ENCODE measurements around the gene NOS1. TPM values are rescaled to one million over a fixed set of nuclear protein-coding genes. Genes with fewer than 3 reads are reported as not detected.

Gene NOS1
- total RNA-seq, 1 donor: not detected

DNA sequence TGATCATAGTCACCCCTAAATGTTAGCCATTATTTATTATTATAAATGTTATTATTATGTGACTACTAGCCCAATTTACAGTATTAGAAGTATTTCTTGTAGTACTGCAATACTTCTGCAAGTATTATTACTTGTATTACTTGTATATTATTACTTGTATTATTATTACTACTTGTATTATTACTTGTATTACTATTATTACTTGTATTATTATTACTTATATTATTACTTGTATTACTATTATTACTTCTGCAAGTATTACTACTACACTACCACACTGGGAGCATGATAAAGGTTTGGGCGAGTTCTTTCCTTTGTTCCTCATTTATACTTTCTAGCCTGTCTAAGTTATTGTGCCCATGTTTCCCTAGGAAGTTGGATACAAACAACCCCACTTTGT lies 67.9 kb downstream of the NOS1 start:
- H3K4me3 ChIP-seq (ENCODE audit: low read depth, low read length): no peak overlapping the region
- TF ChIP-seq, protein P1, sequence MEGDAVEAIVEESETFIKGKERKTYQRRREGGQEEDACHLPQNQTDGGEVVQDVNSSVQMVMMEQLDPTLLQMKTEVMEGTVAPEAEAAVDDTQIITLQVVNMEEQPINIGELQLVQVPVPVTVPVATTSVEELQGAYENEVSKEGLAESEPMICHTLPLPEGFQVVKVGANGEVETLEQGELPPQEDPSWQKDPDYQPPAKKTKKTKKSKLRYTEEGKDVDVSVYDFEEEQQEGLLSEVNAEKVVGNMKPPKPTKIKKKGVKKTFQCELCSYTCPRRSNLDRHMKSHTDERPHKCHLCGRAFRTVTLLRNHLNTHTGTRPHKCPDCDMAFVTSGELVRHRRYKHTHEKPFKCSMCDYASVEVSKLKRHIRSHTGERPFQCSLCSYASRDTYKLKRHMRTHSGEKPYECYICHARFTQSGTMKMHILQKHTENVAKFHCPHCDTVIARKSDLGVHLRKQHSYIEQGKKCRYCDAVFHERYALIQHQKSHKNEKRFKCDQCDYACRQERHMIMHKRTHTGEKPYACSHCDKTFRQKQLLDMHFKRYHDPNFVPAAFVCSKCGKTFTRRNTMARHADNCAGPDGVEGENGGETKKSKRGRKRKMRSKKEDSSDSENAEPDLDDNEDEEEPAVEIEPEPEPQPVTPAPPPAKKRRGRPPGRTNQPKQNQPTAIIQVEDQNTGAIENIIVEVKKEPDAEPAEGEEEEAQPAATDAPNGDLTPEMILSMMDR (IDR thresholded peaks at IDR 0.05; ENCODE audit: insufficient read depth, low read depth, low read length): no peak
- no peak for DNase-seq (ENCODE audit: low read depth)

DNA sequence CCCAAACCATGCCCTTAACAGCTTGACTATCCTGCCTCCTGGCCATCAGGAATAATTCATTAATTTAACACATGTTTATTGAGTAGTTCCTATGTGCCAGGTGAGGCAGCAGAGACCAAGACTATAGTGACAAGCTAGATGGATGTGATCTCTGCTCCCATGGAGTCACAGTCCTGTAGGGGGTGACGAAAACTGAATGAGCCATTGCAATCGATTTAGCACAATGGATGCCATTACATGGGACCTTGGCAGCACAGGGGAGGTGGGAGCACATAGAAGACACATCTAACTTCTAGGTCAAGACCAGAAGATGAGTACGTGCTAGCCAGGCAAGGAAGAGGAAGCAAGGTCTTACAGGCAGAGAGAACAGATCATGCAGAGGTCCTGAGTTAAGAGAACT lies 68.7 kb downstream of the NOS1 start:
- TF ChIP-seq, protein P1 (IDR thresholded peaks at IDR 0.05; ENCODE audit: insufficient read depth, low read depth, low read length): no peak
- H3K4me3 ChIP-seq (ENCODE audit: low read depth, low read length): no peak overlapping the region
- DNase-seq (ENCODE audit: low read depth): no peak

DNA sequence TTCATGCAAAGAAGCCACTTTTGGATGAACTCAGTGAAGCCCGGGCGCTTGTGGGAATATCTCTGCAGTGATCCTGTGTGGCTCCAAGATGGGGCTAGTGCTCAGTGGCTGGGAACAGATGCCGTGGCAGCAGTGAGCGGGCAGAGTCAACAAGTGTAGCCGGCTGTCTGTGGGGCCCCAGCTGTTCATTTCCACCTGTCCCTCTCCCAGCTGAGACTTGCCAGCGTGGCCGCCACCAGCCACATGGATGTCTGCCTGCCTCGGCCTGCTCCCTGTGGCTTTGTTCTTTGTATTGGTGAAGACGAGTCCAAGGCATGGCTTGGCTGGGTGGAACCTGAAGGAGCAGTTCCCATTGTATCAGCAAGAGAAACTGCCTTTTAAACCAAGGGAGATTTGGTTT lies 77.3 kb downstream of the NOS1 start:
- TF ChIP-seq, protein P1 (IDR thresholded peaks at IDR 0.05; ENCODE audit: insufficient read depth, low read depth, low read length): no peak
- no peak overlapping the region for H3K4me3 ChIP-seq (ENCODE audit: low read depth, low read length)
- DNase-seq (ENCODE audit: low read depth): no peak

DNA sequence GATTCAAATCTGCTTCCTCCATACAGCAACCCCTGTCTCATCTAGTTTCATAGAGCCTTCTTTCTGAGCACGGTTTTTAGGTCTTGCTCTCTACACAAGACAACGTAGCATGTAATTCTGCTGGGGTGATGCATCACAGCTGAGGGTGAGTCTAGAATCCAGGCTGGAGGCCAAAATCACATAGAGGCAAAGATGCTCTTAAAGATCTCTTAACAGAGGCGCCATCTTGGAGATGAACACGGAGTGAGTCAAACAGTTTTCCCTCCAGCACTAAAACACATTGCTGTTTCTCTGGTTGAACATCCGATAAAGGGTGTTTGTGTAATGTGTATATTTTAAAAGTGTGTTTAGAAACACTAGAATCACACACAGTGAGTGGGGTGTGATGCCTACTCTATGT lies 78.9 kb downstream of the NOS1 start:
- no peak overlapping the region for H3K4me3 ChIP-seq (ENCODE audit: low read depth, low read length)
- TF ChIP-seq, protein P1 (IDR thresholded peaks at IDR 0.05; ENCODE audit: insufficient read depth, low read depth, low read length): no peak
- no peak for DNase-seq (ENCODE audit: low read depth)

DNA sequence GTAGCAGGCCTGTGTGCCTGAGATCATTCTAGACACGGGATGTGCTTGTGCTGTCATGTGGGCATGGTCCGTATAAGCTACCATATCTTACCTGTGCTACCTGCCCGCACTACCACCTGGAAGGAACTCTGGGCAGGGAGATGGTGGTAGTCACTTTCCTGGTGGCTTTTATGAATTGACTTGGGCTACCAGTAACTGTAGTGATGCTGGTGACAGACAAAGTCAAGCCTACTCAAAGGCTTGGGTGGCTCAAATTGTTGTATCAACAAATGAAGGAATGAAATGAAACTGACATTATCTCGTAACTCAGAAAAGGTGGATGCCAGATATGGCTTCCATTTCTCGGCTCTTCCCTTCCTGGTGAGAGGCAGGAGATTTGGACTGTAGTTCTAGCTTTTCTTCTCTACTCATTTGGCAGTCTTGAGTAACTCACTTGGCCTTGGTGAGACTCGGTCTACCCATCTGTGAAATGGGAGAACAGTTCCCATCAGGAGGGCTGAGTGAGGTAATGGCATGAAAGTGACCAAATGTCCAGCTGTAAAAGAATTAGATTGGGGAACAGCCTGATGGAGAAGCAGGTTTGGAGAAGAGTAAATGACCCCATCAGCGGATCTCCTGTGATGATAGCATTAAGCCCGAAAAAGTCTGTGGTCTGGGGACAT lies 81.3 kb downstream of the NOS1 start:
- no peak overlapping the region for H3K4me3 ChIP-seq (ENCODE audit: low read depth, low read length)
- no peak for DNase-seq (ENCODE audit: low read depth)
- TF ChIP-seq, protein P1 (IDR thresholded peaks at IDR 0.05; ENCODE audit: insufficient read depth, low read depth, low read length): no peak

DNA sequence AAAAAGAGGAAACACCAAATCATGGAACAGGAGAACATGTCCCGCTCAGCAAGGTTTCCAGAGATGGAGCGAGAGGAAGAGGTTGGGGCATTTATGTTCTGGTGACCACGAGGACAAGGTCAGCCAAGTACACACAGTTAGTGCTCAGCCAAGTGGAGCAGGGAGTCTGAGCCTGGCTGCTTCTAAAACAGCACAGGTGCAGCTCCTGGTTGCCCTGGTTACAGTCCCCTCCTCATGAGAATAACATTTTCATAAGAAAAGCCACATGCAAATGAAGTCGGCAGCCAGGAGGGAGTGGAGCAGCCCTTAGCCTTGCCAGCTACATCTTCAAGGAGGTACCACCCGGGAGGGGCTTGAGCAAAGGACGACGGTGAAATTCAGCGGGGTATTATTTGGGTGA lies 81.8 kb downstream of the NOS1 start:
- TF ChIP-seq, protein P1 (IDR thresholded peaks at IDR 0.05; ENCODE audit: insufficient read depth, low read depth, low read length): no peak
- no peak for DNase-seq (ENCODE audit: low read depth)

DNA sequence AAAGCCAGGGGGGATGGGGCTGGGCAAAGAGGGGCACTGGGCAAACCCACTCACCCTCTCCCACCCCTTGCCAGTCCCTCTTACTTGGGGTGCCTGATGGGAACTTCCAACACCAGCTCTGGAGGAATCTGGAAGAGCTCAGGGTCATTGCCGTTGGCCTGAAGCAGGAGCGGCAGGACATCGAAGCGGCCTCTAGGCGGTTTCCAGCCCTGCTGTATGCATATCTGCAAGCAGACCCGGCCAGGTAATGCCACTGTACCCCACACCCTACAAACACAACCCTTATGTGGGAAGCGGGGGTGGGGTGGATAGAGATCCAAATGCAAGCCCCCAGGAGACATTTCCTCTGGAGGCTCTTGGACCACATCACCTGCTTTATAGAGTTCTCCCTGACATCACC lies 83.6 kb downstream of the NOS1 start:
- TF ChIP-seq, protein P1 (IDR thresholded peaks at IDR 0.05; ENCODE audit: insufficient read depth, low read depth, low read length): no peak
- DNase-seq (ENCODE audit: low read depth): no peak

More for the DNA sequence above, 81.8 kb downstream of the NOS1 start:
- H3K4me3 ChIP-seq (ENCODE audit: low read depth, low read length): no peak overlapping the region

More for the DNA sequence above, 83.6 kb downstream of the NOS1 start:
- H3K4me3 ChIP-seq (ENCODE audit: low read depth, low read length): no peak overlapping the region
